Measurements from ENCODE around the gene DHX30.

DNA sequence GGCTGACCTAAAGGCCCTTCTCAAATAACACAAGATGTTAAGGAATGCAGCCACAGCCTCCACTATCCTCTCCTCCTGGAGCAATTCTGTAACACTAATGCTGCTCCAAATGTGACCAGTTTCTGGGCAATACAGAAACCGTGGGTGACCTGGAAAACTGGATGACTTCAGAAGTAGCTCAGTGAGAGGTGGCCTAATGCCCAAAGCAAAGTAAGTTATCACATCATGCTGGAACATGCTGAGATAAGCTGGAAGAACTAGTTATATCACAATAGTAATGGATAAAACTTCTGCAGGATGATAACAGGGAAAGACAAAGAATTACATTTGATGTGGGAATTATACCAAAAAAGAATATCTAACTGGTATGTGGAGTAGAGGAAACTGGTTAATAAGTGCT lies 72.0 kb downstream of the DHX30 start:
- TF ChIP-seq CTCF (IDR thresholded peaks at IDR 0.05; ENCODE audit: low read length) (no peak), EZH2 (IDR thresholded peaks at IDR 0.05; ENCODE audit: borderline replicate concordance, low read length) (no peak)
